ENCODE results near the gene PJA1.

The PJA1 gene

DNA sequence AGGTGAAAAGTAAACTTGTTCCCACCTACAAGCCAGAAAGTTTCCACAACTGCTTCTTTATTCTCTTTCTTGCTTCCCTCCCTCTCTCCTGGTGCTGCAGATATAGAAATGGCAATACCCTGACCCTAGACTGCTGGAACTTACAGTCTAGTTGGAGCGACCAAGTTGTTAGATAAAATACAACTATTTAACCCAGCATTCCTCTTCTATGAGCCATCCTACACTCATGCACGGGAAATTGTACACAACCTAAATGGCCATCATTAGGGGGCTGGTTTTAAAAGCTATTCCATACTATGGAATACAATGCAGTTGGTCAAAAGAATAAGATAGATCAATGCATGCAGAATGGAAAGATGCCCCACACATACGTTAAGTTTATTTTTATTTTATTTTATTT, 41.1 kb downstream of the PJA1 start:
- DNase-seq (ENCODE audit: extremely low read depth, low read depth), result no peak
- no peak overlapping the region for H3K4me3 ChIP-seq (replicated peaks; ENCODE audit: low read depth, low read length)
- TF ChIP-seq, protein P1, sequence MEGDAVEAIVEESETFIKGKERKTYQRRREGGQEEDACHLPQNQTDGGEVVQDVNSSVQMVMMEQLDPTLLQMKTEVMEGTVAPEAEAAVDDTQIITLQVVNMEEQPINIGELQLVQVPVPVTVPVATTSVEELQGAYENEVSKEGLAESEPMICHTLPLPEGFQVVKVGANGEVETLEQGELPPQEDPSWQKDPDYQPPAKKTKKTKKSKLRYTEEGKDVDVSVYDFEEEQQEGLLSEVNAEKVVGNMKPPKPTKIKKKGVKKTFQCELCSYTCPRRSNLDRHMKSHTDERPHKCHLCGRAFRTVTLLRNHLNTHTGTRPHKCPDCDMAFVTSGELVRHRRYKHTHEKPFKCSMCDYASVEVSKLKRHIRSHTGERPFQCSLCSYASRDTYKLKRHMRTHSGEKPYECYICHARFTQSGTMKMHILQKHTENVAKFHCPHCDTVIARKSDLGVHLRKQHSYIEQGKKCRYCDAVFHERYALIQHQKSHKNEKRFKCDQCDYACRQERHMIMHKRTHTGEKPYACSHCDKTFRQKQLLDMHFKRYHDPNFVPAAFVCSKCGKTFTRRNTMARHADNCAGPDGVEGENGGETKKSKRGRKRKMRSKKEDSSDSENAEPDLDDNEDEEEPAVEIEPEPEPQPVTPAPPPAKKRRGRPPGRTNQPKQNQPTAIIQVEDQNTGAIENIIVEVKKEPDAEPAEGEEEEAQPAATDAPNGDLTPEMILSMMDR (IDR thresholded peaks at IDR 0.05; ENCODE audit: low read depth, low read length, missing control alignments), result no peak

DNA sequence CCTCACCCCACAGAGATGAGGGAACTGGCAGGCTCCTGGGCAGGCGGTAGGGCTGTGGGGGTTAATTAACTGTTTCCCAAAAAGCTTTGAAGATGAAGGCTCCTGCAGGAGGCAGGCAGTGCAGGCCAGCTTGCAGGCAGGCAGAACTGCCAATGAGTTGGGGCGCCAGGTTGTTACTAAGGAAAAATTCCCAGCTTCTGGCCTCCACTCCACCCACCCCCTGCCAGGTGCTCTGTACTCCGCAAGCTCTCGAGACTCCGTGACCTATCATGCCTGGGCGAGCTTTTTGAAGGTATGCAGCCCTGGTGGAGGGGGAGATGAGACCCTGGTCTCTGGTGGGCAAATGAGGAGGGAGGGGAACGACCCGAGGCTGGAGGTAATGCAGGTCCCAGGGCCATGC, 41.8 kb downstream of the PJA1 start:
- H3K4me3 ChIP-seq (replicated peaks; ENCODE audit: low read depth, low read length), result no peak overlapping the region
- TF ChIP-seq, protein P1 (IDR thresholded peaks at IDR 0.05; ENCODE audit: low read depth, low read length, missing control alignments), result no peak
- no peak for DNase-seq (ENCODE audit: extremely low read depth, low read depth)

DNA sequence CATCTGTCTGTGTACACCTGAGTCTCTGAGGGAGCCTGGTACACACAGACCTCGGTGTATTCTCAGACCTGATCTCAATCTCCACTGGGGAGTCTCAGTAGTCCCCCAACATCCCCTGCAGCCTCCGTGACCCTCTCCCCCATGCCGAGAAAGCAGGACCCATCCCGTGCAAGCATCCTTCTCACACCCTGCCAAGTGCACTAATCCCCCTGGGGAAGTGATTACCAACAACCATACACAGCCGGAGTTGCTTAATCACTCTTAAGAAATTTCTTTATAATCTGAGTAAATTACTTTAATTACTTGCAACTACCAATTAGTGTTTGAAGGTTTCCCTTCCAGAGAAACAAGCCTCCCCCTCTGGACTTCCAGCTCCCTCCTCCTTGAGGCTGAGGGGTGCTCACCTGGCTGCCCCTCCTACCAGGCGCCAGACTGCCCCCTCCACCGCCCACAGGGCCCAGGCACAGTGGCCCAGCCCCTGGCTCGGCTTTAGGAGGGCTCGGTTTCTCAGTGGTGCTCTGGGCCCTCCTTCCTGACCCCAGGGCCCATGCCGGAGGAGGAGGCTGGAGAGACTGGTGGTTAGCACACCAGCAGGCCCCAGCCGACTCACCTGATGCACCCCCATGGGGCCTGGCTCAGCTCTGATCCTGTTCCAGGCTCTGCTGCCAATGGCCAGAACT, 43.8 kb downstream of the PJA1 start:
- no peak overlapping the region for H3K4me3 ChIP-seq (replicated peaks; ENCODE audit: low read depth, low read length)
- TF ChIP-seq, protein P1 (IDR thresholded peaks at IDR 0.05; ENCODE audit: low read depth, low read length, missing control alignments), result no peak
- no peak for DNase-seq (ENCODE audit: extremely low read depth, low read depth)

DNA sequence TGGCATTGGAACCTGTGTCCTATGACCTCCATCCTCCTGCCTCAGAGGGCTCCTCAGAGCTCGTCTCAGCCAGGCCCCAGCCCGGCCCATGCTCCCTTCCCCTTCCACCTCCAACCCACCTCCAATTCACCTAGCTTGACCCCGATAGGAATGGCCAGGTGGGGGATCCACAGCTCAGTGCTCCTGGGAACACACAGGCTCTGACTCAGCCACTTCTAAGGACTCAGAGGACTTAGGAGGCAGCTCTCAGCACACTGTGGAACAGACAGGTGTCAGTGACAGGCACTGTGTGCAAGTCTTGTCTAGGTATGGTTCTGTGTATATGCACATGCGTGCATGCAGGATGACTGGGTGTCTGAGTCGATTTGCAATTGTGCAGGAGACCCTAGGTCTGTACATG, 44.8 kb downstream of the PJA1 start:
- H3K4me3 ChIP-seq (replicated peaks; ENCODE audit: low read depth, low read length), result no peak overlapping the region
- no peak for DNase-seq (ENCODE audit: extremely low read depth, low read depth)
- TF ChIP-seq, protein P1 (IDR thresholded peaks at IDR 0.05; ENCODE audit: low read depth, low read length, missing control alignments), result no peak

DNA sequence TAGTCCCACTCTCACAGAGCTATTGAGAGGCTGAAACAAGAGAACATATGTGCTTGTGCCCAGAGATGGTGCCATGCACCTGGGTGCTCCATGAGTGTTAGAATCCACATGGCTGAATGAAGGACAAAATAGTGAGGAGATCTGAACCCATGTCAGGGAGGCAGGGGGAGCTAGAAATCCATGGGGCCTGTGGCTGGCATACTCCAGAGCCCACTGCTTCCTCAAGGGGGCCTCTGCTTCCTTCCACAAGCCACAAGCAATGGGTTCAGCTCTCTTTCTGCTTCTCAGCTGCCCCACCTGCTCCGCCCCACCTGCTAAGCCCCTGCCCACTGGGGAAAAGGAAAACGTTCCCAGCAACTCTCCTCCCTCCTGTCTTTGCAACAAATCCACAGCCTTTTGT, 46.1 kb downstream of the PJA1 start:
- DNase-seq (ENCODE audit: extremely low read depth, low read depth), result no peak
- TF ChIP-seq, protein P1 (IDR thresholded peaks at IDR 0.05; ENCODE audit: low read depth, low read length, missing control alignments), result no peak
- no peak overlapping the region for H3K4me3 ChIP-seq (replicated peaks; ENCODE audit: low read depth, low read length)

DNA sequence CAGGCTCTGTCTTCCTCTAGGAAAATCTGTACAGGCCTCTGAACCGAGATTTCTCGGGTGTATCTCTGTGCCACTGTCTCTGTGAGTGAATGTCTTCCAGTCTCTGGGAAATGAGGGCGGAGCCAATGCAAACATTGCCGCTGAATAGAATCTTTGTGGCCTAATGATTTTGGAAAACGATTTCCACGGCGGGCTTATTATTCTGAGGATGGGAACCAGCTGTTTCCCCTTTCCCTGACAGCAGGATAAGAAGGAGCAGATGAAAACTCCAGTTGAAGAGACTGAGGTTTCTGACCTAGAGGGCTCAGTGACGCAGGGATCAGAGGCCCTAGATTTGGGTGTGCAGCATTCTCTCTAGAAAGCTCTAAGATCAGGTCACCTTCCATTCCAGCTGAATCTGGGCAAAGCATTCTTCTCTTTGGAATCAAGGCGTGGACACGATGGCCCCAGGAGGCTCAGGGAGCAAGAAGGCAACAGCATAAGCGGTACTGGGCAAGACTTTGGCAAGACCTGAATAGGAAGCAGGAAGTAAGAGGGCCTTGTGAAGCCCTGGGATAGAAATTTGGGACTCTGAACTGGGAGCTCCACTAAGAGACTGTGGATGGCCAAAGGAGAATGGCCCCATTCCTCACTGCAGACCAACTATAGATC, 47.3 kb downstream of the PJA1 start:
- H3K4me3 ChIP-seq (replicated peaks; ENCODE audit: low read depth, low read length), result no peak overlapping the region
- DNase-seq (ENCODE audit: extremely low read depth, low read depth), result no peak
- TF ChIP-seq, protein P1 (IDR thresholded peaks at IDR 0.05; ENCODE audit: low read depth, low read length, missing control alignments), result no peak
